Transverse colon (tissue), 3 donors: ENCODE data around the gene TRIM27.

ENCODE experiments used
- POLR2A ChIP-seq: fragments of 450-650 bp; IDR thresholded peaks from one replicate; pipeline ENCODE4 v1.6.1; 2016; ENCODE audit warnings: antibody characterized with exemption, mild to moderate bottlenecking, moderate library complexity
- POLR2AphosphoS5 ChIP-seq, 3 donors: sonication (generic); formaldehyde crosslinking; IDR thresholded peaks; one replicate each; pipeline ENCODE4 v1.6.1; 2016; ENCODE audit warnings: antibody characterized with exemption in 3 of 3

DNA sequence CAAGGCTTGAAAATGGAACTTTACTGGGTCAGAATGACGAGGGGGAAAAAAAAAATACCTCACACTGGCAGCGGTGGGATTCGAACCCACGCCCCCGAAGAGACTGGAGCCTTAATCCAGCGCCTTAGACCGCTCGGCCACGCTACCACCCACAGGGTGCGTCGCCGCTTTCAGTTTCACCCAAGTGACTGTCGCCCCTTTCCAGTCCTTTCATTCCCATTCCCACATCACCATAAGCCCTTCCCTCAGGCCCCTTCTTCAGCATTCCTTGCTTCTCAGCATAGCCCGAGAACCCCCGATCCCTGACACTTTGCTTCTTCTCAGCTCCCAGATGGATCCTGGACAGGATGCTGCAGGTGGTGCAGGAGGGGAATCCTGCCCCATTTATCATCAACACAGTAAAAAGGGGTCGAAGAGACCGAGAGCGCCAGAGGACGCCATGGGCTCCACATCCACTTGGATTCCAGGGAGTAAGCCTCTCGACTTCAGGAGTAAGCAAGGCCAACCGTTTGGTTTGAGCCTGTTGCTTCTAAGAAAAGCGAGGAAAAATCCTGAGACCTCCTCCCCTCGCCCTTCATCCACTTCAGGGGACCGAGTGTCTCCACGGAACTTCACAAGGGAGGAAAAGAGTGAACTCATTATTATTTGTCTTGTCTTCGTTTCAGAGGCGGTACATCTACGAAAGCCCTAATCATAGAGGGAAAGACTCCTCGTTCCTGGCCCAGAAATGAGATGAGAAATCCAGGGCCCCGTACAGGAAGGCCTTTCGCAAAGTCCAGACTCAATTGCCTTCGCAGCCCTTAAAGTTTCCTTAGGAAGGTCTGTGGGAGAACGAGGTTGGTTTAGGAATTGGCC lies 20.0 kb upstream of the TRIM27 start:
- TF ChIP-seq POLR2AphosphoS5 (IDR thresholded peaks at IDR 0.05) (no peak), POLR2A (no peak)
